ENCODE data around the gene CEACAM19. TPM values are rescaled to one million over a fixed set of nuclear protein-coding genes. Genes with fewer than 3 reads are reported as not detected.

The CEACAM19 gene
- total and polyA plus RNA-seq, 2 of the 13 experiments (the other 11 are each of a cell fraction or from before 2014, with no cell fraction given), result 1.3 to 4.0 TPM

DNA sequence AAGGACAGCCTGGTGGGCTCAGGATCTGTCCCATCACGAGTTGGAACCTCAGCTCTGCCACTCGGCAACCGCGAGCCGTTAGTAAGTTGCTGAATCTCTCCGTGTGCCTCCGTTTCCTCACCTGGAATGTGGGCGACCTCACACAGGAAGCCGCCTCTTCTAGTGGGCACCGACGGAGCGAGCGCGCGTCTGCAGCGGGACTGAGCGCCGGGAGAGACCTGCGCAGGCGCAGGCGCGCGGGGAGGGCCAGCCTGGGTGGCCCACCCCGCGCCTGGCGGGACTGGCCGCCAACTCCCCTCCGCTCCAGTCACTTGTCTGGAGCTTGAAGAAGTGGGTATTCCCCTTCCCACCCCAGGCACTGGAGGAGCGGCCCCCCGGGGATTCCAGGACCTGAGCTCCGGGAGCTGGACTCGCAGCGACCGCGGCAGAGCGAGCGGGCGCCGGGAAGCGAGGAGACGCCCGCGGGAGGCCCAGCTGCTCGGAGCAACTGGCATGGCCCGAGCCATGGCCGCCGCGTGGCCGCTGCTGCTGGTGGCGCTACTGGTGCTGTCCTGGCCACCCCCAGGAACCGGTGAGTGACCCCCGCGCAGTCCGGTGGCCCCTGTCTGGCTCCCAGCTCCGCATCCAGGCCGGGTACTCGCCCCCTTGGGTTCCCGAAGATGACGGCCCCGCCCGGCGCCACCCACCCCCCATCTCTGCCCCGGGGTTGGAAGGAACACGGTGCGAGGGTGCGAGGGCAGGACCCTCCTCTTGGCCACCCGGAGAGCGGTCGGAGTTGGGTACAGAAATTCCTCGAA is 27.5 kb upstream of the CEACAM19 start, which contains the start of gene PVR (continued):
- TF ChIP-seq HES4 (CRISPR knock-in tag; IDR thresholded peaks at IDR 0.05; ENCODE audit: borderline replicate concordance) (peak; percentile 50; the same call in 1 of the 2 replicates), SMARCC2 (IDR thresholded peaks at IDR 0.05) (no peak), EZH2 (conservative IDR thresholded peaks at IDR 0.05; ENCODE audit: low read depth, low read length) (no peak), ELF4 (CRISPR knock-in tag; IDR thresholded peaks at IDR 0.05; ENCODE audit: borderline replicate concordance) (no peak), TMF1 (CRISPR knock-in tag; IDR thresholded peaks at IDR 0.05; ENCODE audit: low read depth) (peak; percentile 93), ZBTB46 (CRISPR knock-in tag; IDR thresholded peaks at IDR 0.05; ENCODE audit: borderline replicate concordance) (0 out of 2 replicates have a peak, but pooled peaks have one; percentile 70), ZNF749 (CRISPR knock-in tag; IDR thresholded peaks at IDR 0.05; ENCODE audit: borderline replicate concordance) (no peak), ZNF720 (CRISPR knock-in tag; IDR thresholded peaks at IDR 0.05) (no peak), ZNF569 (CRISPR knock-in tag; IDR thresholded peaks at IDR 0.05; ENCODE audit: borderline replicate concordance) (no peak), ADNP (CRISPR knock-in tag; IDR thresholded peaks at IDR 0.05) (no peak), HOXA9 (CRISPR knock-in tag; IDR thresholded peaks at IDR 0.05; ENCODE audit: borderline replicate concordance) (no peak), PHF21A (CRISPR knock-in tag; IDR thresholded peaks at IDR 0.05) (no peak), SIX4 (CRISPR knock-in tag; IDR thresholded peaks at IDR 0.05) (no peak), ERF (CRISPR knock-in tag; IDR thresholded peaks at IDR 0.05) (no peak; the same call in 1 of the 2 replicates), KDM2A (CRISPR knock-in tag; IDR thresholded peaks at IDR 0.05; ENCODE audit: borderline replicate concordance, low read depth) (peak; percentile 65; the same call in 1 of the 2 replicates), ZFP37 (CRISPR knock-in tag; IDR thresholded peaks at IDR 0.05; ENCODE audit: borderline replicate concordance) (no peak), KMT2B (CRISPR knock-in tag; IDR thresholded peaks at IDR 0.05) (no peak; the same call in 1 of the 2 replicates), ZNF572 (CRISPR knock-in tag; IDR thresholded peaks at IDR 0.05) (no peak), NR2F6 (IDR thresholded peaks at IDR 0.05) (no peak), NR2F6 (CRISPR knock-in tag; IDR thresholded peaks at IDR 0.05) (no peak), NFIB (CRISPR knock-in tag; IDR thresholded peaks at IDR 0.05; ENCODE audit: borderline replicate concordance) (no peak), TFDP1 (CRISPR knock-in tag; IDR thresholded peaks at IDR 0.05; ENCODE audit: borderline replicate concordance) (no peak; the same call in 1 of the 2 replicates), HOXD1 (CRISPR knock-in tag; IDR thresholded peaks at IDR 0.05) (no peak; the same call in 1 of the 2 replicates), SAFB2 (CRISPR knock-in tag; IDR thresholded peaks at IDR 0.05; ENCODE audit: borderline replicate concordance, low read depth) (peak; percentile 55; the same call in 1 of the 2 replicates)
- TF ChIP-seq, protein P1, sequence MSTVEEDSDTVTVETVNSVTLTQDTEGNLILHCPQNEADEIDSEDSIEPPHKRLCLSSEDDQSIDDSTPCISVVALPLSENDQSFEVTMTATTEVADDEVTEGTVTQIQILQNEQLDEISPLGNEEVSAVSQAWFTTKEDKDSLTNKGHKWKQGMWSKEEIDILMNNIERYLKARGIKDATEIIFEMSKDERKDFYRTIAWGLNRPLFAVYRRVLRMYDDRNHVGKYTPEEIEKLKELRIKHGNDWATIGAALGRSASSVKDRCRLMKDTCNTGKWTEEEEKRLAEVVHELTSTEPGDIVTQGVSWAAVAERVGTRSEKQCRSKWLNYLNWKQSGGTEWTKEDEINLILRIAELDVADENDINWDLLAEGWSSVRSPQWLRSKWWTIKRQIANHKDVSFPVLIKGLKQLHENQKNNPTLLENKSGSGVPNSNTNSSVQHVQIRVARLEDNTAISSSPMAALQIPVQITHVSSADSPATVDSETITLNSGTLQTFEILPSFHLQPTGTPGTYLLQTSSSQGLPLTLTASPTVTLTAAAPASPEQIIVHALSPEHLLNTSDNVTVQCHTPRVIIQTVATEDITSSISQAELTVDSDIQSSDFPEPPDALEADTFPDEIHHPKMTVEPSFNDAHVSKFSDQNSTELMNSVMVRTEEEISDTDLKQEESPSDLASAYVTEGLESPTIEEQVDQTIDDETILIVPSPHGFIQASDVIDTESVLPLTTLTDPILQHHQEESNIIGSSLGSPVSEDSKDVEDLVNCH (CRISPR knock-in tag; IDR thresholded peaks at IDR 0.05), result no peak
- TF ChIP-seq, protein P2, sequence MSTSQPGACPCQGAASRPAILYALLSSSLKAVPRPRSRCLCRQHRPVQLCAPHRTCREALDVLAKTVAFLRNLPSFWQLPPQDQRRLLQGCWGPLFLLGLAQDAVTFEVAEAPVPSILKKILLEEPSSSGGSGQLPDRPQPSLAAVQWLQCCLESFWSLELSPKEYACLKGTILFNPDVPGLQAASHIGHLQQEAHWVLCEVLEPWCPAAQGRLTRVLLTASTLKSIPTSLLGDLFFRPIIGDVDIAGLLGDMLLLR (CRISPR knock-in tag; IDR thresholded peaks at IDR 0.05), result no peak
